Neural progenitor cell (in vitro differentiated cells): ENCODE results near the gene INSL6.

Source experiments
- CTCF ChIP-seq: fragments of 200-600 bp; sonication (generic); IDR thresholded peaks from 2 replicates; pipeline ENCODE4 v1.5.1; 2017; ENCODE audit warnings: antibody characterized with exemption, mild to moderate bottlenecking
- EZH2 ChIP-seq: fragments of 200-600 bp; sonication (generic); IDR thresholded peaks from 2 replicates; pipeline ENCODE4 v1.6.1; 2017; ENCODE audit warnings: antibody characterized with exemption, mild to moderate bottlenecking, moderate library complexity
- EZH2phosphoT487 ChIP-seq: fragments of 200-600 bp; sonication (generic); IDR thresholded peaks from 2 replicates; pipeline ENCODE4 v1.6.1; 2017; ENCODE audit warnings: antibody characterized with exemption

- TF ChIP-seq CTCF = no peak
- TF ChIP-seq EZH2 = no peak
- no peak for TF ChIP-seq EZH2phosphoT487
Measured at GRCh38 chr9:5113994-5114748, 71.3 kb downstream of the INSL6 start.
